Neural progenitor cell (in vitro differentiated cells): Measurements from ENCODE around the gene HNRNPL. TPM values are rescaled to one million over a fixed set of nuclear protein-coding genes. Genes with fewer than 3 reads are reported as not detected.
A peak's percentile ranks its signal among the peaks of the same experiment; 100 is the strongest.
"Not testable (repeated sequence)": the region's sequence is repeated elsewhere in the genome, so short reads cannot be mapped to it uniquely, and the experiment has no call there.

Experiments used
- DNase-seq: peaks from one replicate; pipeline ENCODE4 v3.0.0-alpha.2; 2016; ENCODE audit warnings: low spot score
- H2AFZ ChIP-seq: fragments of 200-600 bp; sonication (generic); replicated peaks from 2 replicates; pipeline ENCODE4 v1.6.1; 2016; ENCODE audit warnings: antibody characterized with exemption
- H3F3A ChIP-seq: fragments of 200-600 bp; sonication (generic); 2 replicates; pipeline ENCODE4 v1.6.1; 2016; ENCODE audit warnings: antibody characterized with exemption, low read depth
- H3K27ac ChIP-seq: fragments of 200-600 bp; sonication (generic); 2 replicates; pipeline ENCODE4 v1.5.1; 2016; ENCODE audit warnings: mild to moderate bottlenecking
- H3K27me3 ChIP-seq: fragments of 200-600 bp; sonication (generic); 2 replicates; pipeline ENCODE4 v1.6.1; 2016; ENCODE audit warnings: mild to moderate bottlenecking, moderate library complexity
- H3K36me3 ChIP-seq: fragments of 200-600 bp; sonication (generic); 2 replicates; pipeline ENCODE4 v1.5.1; 2016
- H3K4me1 ChIP-seq: fragments of 200-600 bp; sonication (generic); 2 replicates; pipeline ENCODE4 v1.6.1; 2016; ENCODE audit warnings: mixed run types
- H3K4me2 ChIP-seq: fragments of 200-600 bp; sonication (generic); 2 replicates; pipeline ENCODE4 v1.6.1; 2016
- H3K4me3 ChIP-seq: fragments of 200-600 bp; sonication (generic); 2 replicates; pipeline ENCODE4 v1.5.1; 2016
- H3K79me2 ChIP-seq: fragments of 200-600 bp; sonication (generic); 2 replicates; pipeline ENCODE4 v1.6.1; 2016; ENCODE audit warnings: low read depth
- H3K9ac ChIP-seq: fragments of 200-600 bp; sonication (generic); 2 replicates; pipeline ENCODE4 v1.6.1; 2016
- H3K9me3 ChIP-seq: fragments of 200-600 bp; sonication (generic); 2 replicates; pipeline ENCODE4 v1.5.1; 2016; ENCODE audit warnings: low read depth
- H4K20me1 ChIP-seq: fragments of 200-600 bp; sonication (generic); 2 replicates; pipeline ENCODE4 v1.6.1; 2016; ENCODE audit warnings: low read depth
- H3K27ac Mint-ChIP-seq: 3 replicates; pipeline ENCODE4 v1.8.0; 2021; ENCODE audit warnings: mixed read lengths
- H3K27me3 Mint-ChIP-seq: 2 replicates; pipeline ENCODE4 v1.8.0; 2022; ENCODE audit warnings: low read depth, mild to moderate bottlenecking, inconsistent platforms, moderate library complexity, mixed read lengths; ENCODE audit not compliant: insufficient read depth
- H3K36me3 Mint-ChIP-seq: 3 replicates; pipeline ENCODE4 v1.8.0; 2021; ENCODE audit warnings: mixed read lengths
- H3K4me1 Mint-ChIP-seq: 3 replicates; pipeline ENCODE4 v1.8.0; 2021; ENCODE audit warnings: mixed read lengths
- H3K4me3 Mint-ChIP-seq: 3 replicates; pipeline ENCODE4 v1.8.0; 2021; ENCODE audit warnings: mild to moderate bottlenecking, moderate library complexity, mixed read lengths
- H3K9me3 Mint-ChIP-seq: 3 replicates; pipeline ENCODE4 v1.8.0; 2020; ENCODE audit warnings: mixed read lengths
- CTCF ChIP-seq: fragments of 200-600 bp; sonication (generic); IDR thresholded peaks from 2 replicates; pipeline ENCODE4 v1.5.1; 2017; ENCODE audit warnings: antibody characterized with exemption, mild to moderate bottlenecking
- EZH2 ChIP-seq: fragments of 200-600 bp; sonication (generic); IDR thresholded peaks from 2 replicates; pipeline ENCODE4 v1.6.1; 2017; ENCODE audit warnings: antibody characterized with exemption, mild to moderate bottlenecking, moderate library complexity
- EZH2phosphoT487 ChIP-seq: fragments of 200-600 bp; sonication (generic); IDR thresholded peaks from 2 replicates; pipeline ENCODE4 v1.6.1; 2017; ENCODE audit warnings: antibody characterized with exemption
- total RNA-seq: library from RNA; depleted of rRNA; stranded (reverse); fragments of >200 nt; gene quantifications from 2 replicates; pipeline ENCODE4 v1.2.3, GENCODE V29; 2015; ENCODE audit warnings: low replicate concordance

Gene HNRNPL
- total RNA-seq, 1 donor from 2014 or later, result 436 TPM

GRCh38 chr19:38792250-38793111 lies 57.3 kb downstream of the HNRNPL start:
- no peak overlapping the region for H3K4me2 ChIP-seq
- no peak for TF ChIP-seq EZH2phosphoT487
- Mint-ChIP-seq H3K36me3 (no peaks in the 10 kb centered on the region), H3K27ac (no peak overlapping the region), H3K9me3 (peaks cover 7% of the 10 kb centered on the region), H3K4me1 (peaks cover 5% of the 10 kb centered on the region), H3K27me3 (peaks cover 2% of the 10 kb centered on the region), H3K4me3 (no peak overlapping the region)
- H3K27ac ChIP-seq, result no peak overlapping the region
- H3F3A ChIP-seq, result no peaks in the 10 kb centered on the region
- H2AFZ ChIP-seq, result no peak overlapping the region
- H3K9ac ChIP-seq, result no peak overlapping the region
- H3K9me3 ChIP-seq, result no peaks in the 10 kb centered on the region
- no peak overlapping the region for H3K4me3 ChIP-seq
- H3K36me3 ChIP-seq, result no peaks in the 10 kb centered on the region
- DNase-seq, result no peak
- no peaks in the 10 kb centered on the region for H3K79me2 ChIP-seq
- H3K27me3 ChIP-seq, result no peaks in the 10 kb centered on the region
- H3K4me1 ChIP-seq, result no peaks in the 10 kb centered on the region
- H4K20me1 ChIP-seq, result no peaks in the 10 kb centered on the region

GRCh38 chr19:38791451-38792064 lies 58.2 kb downstream of the HNRNPL start:
- not testable (repeated sequence) for H3K36me3 ChIP-seq, H3K9me3 ChIP-seq, H3K4me1 ChIP-seq, H3K36me3 Mint-ChIP-seq, DNase-seq, H3K4me3 Mint-ChIP-seq, H3K9me3 Mint-ChIP-seq, H3K79me2 ChIP-seq, H3K27me3 ChIP-seq, H2AFZ ChIP-seq, H3K4me3 ChIP-seq, H3K4me2 ChIP-seq, H3K9ac ChIP-seq, H3K27ac Mint-ChIP-seq, H3K4me1 Mint-ChIP-seq, H3K27ac ChIP-seq, H4K20me1 ChIP-seq, H3K27me3 Mint-ChIP-seq, H3F3A ChIP-seq

GRCh38 chr19:38790507-38791403 lies 59.0 kb downstream of the HNRNPL start:
- H3K27ac Mint-ChIP-seq, H3K9me3 ChIP-seq, H2AFZ ChIP-seq, H3K4me2 ChIP-seq, H3K27me3 ChIP-seq, H3K27me3 Mint-ChIP-seq, H3K36me3 ChIP-seq, DNase-seq, H3K4me3 ChIP-seq, H4K20me1 ChIP-seq, H3K4me1 ChIP-seq, H3K4me1 Mint-ChIP-seq, H3K36me3 Mint-ChIP-seq, H3K4me3 Mint-ChIP-seq, H3K79me2 ChIP-seq, H3K9me3 Mint-ChIP-seq, H3K27ac ChIP-seq, H3F3A ChIP-seq, H3K9ac ChIP-seq: not testable (repeated sequence)

- H3K9me3 ChIP-seq, result no peaks in the 10 kb centered on the region
- no peak within 1 kb of the TSS for H3K9ac ChIP-seq
- DNase-seq, result no peak
- H4K20me1 ChIP-seq, result no peaks in the 10 kb centered on the region
- Mint-ChIP-seq H3K4me1 (peaks cover 3% of the 10 kb centered on the region), H3K27ac (peak within 1 kb of the TSS; percentile 14), H3K36me3 (no peaks in the 10 kb centered on the region), H3K4me3 (peak within 1 kb of the TSS; percentile 41), H3K9me3 (peaks cover 2% of the 10 kb centered on the region), H3K27me3 (peaks cover 2% of the 10 kb centered on the region)
- H3K36me3 ChIP-seq, result no peaks in the 10 kb centered on the region
- no peak within 1 kb of the TSS for H3K4me2 ChIP-seq
- H3K4me3 ChIP-seq, result no peak within 1 kb of the TSS
- H3K79me2 ChIP-seq, result no peaks in the 10 kb centered on the region
- H3K4me1 ChIP-seq, result no peaks in the 10 kb centered on the region
- TF ChIP-seq CTCF (no peak), EZH2 (no peak), EZH2phosphoT487 (no peak)
- no peak within 1 kb of the TSS for H3K27ac ChIP-seq
- no peaks in the 10 kb centered on the region for H3F3A ChIP-seq
- H2AFZ ChIP-seq, result no peak within 1 kb of the TSS
- no peaks in the 10 kb centered on the region for H3K27me3 ChIP-seq
Measured at GRCh38 chr19:38788478-38789243, 61.1 kb downstream of the HNRNPL start, which contains the start of gene LGALS7B. Gene LGALS7B (plus strand): TSS chr19:38789200. CDS start chr19:38789227, 27 bp downstream.
